Measurements from ENCODE around the gene SORL1. TPM values are rescaled to one million over a fixed set of nuclear protein-coding genes. Genes with fewer than 3 reads are reported as not detected.

Gene SORL1
- total and polyA plus RNA-seq, 2 of the 13 experiments (the other 11 are each of a cell fraction or from before 2014, with no cell fraction given) = 21.3 to 148 TPM

DNA sequence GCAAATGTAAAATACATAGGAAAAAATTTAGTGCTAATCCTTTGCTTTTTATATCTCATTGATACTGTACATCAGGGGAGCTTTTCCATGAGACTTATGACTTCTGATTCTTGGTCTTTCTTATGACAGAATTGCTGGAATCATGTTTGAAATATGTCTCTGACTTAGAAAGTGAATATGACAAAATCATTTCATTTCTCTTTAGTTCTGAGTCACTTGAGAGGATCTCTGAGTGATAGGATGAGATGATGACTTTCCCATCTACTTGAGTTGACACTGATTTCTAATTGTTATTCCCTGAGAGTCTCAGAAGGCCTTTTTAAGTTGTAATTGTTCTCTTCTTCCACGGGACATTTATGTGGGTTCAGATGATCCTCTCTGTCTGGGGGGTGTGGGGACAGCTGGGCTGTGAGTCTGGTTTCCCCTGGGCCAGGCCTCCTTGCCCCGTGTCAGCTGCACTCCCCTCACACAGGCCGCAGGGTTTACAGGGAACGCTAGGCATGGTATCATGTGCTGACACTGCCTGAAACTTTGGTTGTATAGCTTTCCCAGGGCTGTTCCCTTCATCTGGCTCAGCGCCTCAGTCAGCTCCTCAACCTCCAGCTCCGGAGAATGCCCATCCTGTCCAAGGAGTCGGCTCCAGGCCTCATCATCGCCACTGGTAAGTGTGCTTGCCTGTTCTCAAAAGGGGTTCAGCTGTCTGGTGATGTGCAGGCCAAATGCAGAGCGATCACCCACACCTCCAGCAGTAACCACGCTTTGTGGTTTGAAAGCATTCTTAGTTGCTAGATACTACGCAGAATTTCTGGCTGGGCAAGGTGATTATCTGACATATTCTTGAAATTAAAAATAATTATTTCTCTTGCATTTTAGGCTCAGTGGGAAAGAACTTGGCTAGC, 70.2 kb downstream of the SORL1 start:
- no peak for DNase-seq (ENCODE audit: low spot score)
- H3K27me3 ChIP-seq (ENCODE audit: control insufficient read depth in 1 of 2, insufficient read depth in 2 of 2, low read length in 2 of 2) = no peaks in the 10 kb centered on the region
- H2AFZ ChIP-seq (ENCODE audit: low read length) = no peak overlapping the region
- FAIRE-seq = no peak
- no peak overlapping the region for H3K4me2 ChIP-seq (ENCODE audit: low read depth, low read length)
- H3K9ac ChIP-seq (ENCODE audit: insufficient read depth, low read depth, low read length) = no peak overlapping the region
- ATAC-seq = no peak
- CTCF ChIA-PET (ENCODE audit: low intra/inter-chr PET ratio, low total read pairs) = no interaction called here
- H3K4me1 ChIP-seq (ENCODE audit: insufficient read depth, low read length) = no peaks in the 10 kb centered on the region
- no peaks in the 10 kb centered on the region for H3K79me2 ChIP-seq (ENCODE audit: insufficient read depth, low read length)
- intact Hi-C loops (cut with micrococcal nuclease; ENCODE audit: unreplicated experiment) (no loop called here), in situ Hi-C loops (cut with HindIII; ENCODE audit: extremely low pct_ligation_motif_present, low pct_unique_long_range_greater_than_20kb) (no loop called here)
- H3K4me3 ChIP-seq (replicated peaks in 1 of 3; ENCODE audit: insufficient read depth in 1 of 3, low read depth in 2 of 3, low read length in 3 of 3) = no peak overlapping the region
- H3K27ac ChIP-seq (ENCODE audit: extremely low read length, insufficient read depth, low read length) = no peak overlapping the region
- H3K36me3 ChIP-seq (replicated peaks in 1 of 2; ENCODE audit: control insufficient read depth in 1 of 2, insufficient read depth in 2 of 2, low read length in 2 of 2) = peaks cover 41 to 77% of the 10 kb centered on the region in 2 experiments
- no TSS peak for BruUV-seq (replicated peaks)
- no peaks in the 10 kb centered on the region for H3K9me3 ChIP-seq (ENCODE audit: low read length)
- H4K20me1 ChIP-seq (ENCODE audit: insufficient read depth, low read length) = peaks cover 5% of the 10 kb centered on the region
- WGBS (ENCODE audit: low lambda C conversion rate) = 90% methylated on average over 9 of the region's 11 CpGs
- POLR2A ChIA-PET = interaction anchor here (0.8 kb wide), 1 partner anchor 71 kb away, joined by 3 read pairs; no protein-coding TSS in a partner anchor
- TF ChIP-seq KDM6A (CRISPR knock-in tag; IDR thresholded peaks at IDR 0.05; ENCODE audit: low read depth) = no peak
- no peak for TF ChIP-seq THAP8 (CRISPR knock-in tag; IDR thresholded peaks at IDR 0.05; ENCODE audit: borderline replicate concordance)
- no peak for TF ChIP-seq TFAP4 (IDR thresholded peaks at IDR 0.05; ENCODE audit: borderline replicate concordance, low read depth)
- TF ChIP-seq REL (CRISPR knock-in tag; conservative IDR thresholded peaks at IDR 0.05) = no peak
- TF ChIP-seq, protein P1, sequence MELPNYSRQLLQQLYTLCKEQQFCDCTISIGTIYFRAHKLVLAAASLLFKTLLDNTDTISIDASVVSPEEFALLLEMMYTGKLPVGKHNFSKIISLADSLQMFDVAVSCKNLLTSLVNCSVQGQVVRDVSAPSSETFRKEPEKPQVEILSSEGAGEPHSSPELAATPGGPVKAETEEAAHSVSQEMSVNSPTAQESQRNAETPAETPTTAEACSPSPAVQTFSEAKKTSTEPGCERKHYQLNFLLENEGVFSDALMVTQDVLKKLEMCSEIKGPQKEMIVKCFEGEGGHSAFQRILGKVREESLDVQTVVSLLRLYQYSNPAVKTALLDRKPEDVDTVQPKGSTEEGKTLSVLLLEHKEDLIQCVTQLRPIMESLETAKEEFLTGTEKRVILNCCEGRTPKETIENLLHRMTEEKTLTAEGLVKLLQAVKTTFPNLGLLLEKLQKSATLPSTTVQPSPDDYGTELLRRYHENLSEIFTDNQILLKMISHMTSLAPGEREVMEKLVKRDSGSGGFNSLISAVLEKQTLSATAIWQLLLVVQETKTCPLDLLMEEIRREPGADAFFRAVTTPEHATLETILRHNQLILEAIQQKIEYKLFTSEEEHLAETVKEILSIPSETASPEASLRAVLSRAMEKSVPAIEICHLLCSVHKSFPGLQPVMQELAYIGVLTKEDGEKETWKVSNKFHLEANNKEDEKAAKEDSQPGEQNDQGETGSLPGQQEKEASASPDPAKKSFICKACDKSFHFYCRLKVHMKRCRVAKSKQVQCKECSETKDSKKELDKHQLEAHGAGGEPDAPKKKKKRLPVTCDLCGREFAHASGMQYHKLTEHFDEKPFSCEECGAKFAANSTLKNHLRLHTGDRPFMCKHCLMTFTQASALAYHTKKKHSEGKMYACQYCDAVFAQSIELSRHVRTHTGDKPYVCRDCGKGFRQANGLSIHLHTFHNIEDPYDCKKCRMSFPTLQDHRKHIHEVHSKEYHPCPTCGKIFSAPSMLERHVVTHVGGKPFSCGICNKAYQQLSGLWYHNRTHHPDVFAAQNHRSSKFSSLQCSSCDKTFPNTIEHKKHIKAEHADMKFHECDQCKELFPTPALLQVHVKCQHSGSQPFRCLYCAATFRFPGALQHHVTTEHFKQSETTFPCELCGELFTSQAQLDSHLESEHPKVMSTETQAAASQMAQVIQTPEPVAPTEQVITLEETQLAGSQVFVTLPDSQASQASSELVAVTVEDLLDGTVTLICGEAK (IDR thresholded peaks at IDR 0.05) = no peak
- TF ChIP-seq, protein P1 (CRISPR knock-in tag; IDR thresholded peaks at IDR 0.05) = no peak
- TF ChIP-seq TAF15 (IDR thresholded peaks at IDR 0.05; ENCODE audit: low read depth, low read length, poor library complexity, severe bottlenecking) = no peak
- TF ChIP-seq, protein P2, sequence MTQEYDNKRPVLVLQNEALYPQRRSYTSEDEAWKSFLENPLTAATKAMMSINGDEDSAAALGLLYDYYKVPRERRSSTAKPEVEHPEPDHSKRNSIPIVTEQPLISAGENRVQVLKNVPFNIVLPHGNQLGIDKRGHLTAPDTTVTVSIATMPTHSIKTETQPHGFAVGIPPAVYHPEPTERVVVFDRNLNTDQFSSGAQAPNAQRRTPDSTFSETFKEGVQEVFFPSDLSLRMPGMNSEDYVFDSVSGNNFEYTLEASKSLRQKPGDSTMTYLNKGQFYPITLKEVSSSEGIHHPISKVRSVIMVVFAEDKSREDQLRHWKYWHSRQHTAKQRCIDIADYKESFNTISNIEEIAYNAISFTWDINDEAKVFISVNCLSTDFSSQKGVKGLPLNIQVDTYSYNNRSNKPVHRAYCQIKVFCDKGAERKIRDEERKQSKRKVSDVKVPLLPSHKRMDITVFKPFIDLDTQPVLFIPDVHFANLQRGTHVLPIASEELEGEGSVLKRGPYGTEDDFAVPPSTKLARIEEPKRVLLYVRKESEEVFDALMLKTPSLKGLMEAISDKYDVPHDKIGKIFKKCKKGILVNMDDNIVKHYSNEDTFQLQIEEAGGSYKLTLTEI (CRISPR knock-in tag; conservative IDR thresholded peaks at IDR 0.05) = no peak
- no peak for TF ChIP-seq NFYC (CRISPR knock-in tag; IDR thresholded peaks at IDR 0.05)
- no peak for TF ChIP-seq ZNF790 (CRISPR knock-in tag; IDR thresholded peaks at IDR 0.05; ENCODE audit: borderline replicate concordance)
- no peak for TF ChIP-seq ZMAT3 (CRISPR knock-in tag; conservative IDR thresholded peaks at IDR 0.05)

Data from HepG2 (cell line).